Hematopoietic multipotent progenitor cell treated with erythropoietin and hydrocortisone succinate and interleukin-3 and kit ligand, for 8 days (in vitro differentiated cells): ENCODE measurements around the gene TMEM121.
A peak's percentile ranks its signal among the peaks of the same experiment; 100 is the strongest.

Source experiments
- DNase-seq: peaks from one replicate; pipeline ENCODE4 v3.0.0-alpha.2; 2015

TMEM121 gene

DNA sequence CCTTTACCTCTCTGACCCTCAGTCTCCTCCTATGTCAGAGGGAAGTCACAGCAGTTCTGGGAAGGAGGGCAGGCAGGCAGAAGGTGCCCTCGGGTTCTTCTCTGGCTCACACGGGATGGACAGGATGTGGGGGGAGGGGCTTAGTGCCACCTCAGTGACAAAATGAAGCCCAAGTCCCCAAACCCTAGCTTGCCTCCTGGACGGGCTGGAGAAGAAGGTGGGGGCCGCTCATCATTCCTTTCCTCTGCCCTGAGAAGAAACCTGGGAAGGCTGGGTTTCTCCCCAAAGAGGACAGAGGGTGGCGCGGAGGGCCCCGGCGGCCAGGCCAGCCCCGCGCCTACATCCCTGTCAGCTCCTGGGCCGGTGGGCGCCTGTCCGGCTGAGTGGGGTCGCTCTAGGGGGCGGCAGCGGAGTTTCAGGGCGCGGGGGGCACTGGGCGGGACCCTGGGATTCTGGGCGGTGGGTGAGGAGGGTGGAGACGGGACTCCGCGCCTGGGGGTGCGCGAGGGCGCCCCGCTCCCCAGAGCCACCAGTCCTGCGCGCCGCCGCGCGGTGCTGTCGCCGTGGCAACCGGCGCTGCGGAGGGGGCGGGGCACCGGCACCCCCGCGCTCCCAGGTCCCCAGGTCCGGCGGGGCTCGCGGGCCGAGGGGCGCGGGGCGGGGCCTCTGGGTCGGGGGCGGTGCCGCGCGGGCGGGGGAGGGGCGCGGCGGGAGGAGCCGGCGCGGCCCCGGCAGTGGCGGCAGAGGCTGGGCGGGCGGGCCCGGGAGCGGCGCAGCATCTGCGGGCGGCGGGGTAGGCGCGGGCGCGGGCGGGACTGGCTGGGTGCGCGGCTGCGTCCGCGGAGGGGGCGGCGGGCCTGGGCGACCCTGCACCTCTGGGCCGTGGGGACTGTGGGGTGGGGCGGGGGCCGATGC, at the start of gene TMEM121:
TMEM121 (plus strand) TSS at position 723 of the 915 bp plus-strand sequence. CDS start 2,252 bp downstream, outside the sequence.
- DNase-seq = no peak

DNA sequence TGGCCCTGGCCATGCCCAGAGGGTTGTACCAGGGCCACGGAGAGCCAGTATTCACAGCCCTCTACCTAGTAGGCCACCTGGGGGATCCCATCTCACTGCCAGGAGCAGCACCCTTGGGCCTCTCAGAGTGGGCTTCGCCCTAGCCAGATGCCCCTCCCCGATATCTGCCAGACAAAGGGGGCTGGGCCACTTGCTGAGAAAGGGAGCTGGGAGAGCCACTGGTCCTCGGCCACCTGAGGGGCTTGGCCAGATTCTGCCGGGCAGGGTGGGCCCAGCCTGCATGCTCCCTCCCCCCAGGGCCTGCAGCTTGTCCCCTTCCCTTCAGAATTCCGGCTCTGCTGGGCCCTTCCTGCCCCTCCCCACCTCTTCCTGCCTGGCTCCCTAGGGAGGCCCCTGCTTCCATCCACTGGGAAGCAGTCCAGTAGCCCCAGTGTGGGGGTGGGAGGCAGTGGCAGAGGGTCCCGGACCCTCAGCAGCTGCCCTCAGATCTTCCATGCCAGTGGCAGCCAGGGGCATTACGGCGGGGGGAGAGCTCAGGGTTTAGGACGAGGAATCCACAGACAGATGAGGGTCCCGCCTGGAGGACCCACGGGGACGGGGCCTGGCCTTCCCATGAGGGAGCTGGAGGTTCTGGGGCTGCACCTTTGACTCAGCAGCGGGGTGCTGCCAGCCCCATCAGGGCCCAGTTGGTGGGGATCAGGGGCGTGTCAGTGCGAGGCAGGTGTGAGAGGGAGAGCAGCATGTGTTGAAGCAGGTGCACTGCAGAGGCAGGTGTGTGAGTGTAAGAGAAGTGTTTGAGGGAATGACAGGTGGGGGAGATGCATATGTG, 49.3 kb upstream of the TMEM121 start:
- DNase-seq = no peak

GRCh38 chr14:105477660-105478397, 48.6 kb upstream of the TMEM121 start:
- DNase-seq = no peak

DNA sequence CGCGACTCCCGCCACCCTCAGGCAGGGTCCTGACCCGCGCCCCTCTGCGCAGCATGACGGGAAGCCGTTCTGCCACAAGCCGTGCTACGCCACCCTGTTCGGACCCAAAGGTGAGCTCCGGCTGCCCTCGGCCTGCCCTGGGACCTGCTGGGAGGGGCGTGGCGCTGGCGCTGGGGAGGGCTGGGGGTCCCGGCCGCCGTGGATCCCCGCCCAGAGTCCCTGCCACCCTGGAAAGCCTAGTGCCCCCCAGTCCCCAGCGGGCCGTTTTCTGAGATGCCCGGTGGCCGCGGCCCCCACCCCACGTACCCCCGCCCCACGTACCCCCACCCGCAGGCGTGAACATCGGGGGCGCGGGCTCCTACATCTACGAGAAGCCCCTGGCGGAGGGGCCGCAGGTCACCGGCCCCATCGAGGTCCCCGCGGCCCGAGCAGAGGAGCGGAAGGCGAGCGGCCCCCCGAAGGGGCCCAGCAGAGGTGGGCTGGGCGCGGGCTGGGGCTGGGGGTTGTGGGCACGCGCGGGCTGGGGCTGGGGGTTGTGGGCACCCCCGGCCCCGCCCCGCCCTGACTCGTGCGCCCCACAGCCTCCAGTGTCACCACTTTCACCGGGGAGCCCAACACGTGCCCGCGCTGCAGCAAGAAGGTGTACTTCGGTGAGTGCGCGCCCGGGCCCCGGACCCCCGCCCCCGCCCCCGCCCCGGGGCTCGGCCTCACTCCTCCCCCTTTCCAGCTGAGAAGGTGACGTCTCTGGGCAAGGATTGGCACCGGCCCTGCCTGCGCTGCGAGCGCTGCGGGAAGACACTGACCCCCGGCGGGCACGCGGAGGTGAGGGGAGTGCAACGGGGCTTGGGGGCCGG, 47.8 kb upstream of the TMEM121 start:
- no peak for DNase-seq

DNA sequence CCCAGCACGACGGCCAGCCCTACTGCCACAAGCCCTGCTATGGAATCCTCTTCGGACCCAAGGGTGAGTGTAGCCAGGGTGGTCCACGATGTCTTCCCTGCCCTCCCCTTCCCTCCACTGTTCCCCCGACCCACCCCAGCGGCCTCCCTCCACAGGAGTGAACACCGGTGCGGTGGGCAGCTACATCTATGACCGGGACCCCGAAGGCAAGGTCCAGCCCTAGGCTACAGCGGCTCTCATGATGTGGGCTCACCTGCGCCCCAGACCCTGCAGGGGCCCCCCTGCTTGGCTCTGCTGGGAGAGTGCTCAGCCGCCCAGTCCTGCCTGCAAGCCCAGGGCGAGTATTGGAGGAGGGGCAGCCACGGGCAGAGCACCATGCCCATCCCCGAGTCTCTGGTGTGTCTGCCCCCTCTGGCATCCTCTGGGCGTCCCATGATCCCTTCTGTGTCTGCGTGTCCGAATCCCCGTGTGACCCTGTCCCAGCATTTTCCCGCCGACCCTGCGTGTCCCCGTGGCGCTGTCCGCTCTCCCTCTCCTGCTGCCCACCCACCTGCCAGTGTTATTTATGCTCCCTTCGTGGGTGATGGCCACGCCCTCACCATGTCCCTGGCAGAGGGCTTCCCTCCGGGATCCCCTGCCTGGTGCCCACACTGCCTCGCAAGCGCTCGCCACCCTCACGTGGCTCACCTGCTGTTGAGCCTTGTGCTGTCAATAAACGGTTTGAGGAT, 46.8 kb upstream of the TMEM121 start:
- DNase-seq = no peak

GRCh38 chr14:105480199-105480746, 46.1 kb upstream of the TMEM121 start:
- no peak for DNase-seq

- peak; percentile 79 for DNase-seq
Observed at GRCh38 chr14:105480807-105481801, 45.3 kb upstream of the TMEM121 start.

GRCh38 chr14:105481886-105482457, 44.4 kb upstream of the TMEM121 start:
- peak; percentile 97 for DNase-seq

- DNase-seq = no peak
Observed at GRCh38 chr14:105482486-105483110, 43.8 kb upstream of the TMEM121 start.

DNA sequence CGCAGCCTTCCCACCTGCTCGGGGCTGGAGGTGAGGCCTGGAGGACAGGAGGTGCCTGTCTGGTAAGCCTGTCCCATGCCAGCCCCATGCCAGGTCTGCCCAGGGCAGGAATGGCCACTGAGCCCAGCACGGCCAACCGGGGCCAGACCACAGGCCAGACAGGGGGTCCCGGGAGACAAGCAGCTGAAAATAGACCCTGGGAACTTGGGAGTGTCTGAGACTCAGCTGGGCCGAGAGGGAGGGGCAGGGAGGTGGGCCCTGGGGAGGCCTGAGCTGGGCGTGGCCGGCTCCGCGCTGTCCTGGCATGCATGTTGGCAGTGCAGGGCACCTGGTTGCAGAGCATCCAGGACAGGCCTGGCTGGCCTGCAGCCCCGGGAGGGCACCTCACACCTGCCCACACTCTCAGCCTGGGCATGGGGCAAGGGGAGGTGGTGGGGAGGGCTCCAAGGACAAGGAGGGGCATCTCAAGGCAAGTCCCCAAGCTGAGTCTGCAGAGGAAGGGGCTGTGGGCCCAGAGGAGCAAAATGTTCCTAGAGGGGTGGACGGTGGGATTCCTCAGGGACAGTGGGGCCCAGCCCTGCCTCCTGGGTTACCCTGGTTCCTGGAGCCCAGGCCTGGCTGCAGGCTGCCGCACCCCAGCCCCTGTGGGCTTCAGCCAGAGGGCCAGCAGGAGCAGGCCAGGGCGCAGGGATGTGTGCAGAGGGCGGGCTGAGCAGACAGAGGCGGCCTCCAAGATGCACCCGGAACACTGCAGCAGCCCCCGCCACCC, 42.9 kb upstream of the TMEM121 start:
- DNase-seq = no peak

DNA sequence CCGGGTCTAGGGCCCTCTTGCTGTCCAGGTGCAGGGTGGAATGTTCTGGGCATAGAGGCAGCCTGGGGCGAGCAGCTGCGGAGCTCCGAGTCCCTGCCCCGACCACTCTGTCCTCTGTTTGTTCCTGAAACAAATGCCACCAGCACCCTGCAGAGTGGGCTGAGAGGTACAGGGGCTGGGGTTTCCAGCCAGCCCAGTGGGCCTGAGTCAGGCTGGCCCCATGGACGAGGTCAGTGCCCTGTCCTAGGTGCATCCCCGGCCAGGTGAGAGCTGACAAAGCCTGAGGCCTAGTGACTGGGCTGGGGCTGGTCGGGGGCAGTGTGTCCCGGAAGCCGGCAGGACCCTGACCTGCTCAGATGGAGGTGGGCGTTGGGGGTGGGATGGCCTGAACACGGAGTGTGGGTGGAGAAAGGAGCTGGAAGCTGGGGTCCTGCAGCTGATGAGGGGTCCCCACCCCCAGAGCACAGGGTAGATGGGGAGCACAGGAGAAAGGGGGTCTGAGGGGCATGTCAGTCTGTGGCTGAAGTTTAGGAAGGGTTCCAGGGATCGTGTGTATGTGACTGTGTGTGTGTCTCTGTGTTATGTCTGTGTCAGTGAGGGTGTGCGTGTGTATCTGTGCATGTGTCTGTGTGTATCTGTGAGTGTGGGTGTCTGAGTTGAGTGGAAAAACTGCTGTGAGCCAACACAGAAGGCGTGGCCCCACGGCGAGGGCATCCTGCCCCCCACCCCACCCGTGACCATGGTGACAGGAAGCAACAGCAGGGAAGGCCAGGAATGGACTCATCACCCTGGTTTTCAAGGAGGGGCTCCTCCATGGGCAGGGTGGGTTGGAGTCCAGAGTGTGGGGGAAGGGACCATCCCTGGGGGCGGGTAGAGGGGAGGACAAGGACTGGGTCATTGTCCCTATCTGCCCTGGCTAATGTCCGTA, 42.0 kb upstream of the TMEM121 start:
- DNase-seq = no peak

DNA sequence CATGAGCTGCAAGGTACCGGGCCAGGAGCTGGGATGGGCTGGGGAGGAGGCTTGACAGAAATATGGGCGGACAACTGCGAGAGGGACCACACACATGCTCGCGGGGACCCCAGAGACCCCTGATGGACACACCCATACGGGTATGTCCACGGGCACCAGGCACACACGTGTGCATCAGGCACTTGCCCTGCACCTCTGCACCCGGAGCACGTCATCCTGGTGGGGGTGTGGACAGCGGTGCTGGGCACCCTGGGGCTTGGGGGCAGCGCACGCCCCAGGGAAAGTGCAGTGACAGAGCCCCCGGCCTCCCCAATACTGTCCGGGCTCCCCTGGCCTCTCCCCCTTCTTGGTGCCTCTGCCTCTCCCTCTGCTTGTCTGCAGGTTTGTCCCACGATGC, 41.4 kb upstream of the TMEM121 start:
- no peak for DNase-seq

DNA sequence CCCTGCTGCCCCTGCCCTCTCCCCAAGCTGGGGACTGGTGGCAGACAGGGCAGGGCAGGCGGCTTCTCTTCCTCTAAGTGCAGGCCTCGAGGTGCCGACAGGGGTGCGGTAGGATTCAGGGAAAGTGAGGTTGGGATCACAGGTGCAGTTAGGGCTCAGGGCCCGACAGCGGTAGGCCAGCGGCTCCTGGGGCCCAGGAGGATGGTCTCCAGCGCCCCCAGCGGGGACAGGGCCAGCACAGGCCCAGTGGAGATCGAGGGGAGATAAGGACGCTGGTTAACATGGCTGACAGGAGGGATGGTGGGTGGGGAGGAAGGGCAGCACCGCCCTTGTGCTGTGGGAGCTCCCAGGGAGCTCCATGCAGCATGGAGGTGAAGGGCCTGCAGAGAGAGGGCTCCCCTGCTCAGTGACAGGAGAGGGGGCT, 40.6 kb upstream of the TMEM121 start:
- DNase-seq = peak; percentile 79

DNA sequence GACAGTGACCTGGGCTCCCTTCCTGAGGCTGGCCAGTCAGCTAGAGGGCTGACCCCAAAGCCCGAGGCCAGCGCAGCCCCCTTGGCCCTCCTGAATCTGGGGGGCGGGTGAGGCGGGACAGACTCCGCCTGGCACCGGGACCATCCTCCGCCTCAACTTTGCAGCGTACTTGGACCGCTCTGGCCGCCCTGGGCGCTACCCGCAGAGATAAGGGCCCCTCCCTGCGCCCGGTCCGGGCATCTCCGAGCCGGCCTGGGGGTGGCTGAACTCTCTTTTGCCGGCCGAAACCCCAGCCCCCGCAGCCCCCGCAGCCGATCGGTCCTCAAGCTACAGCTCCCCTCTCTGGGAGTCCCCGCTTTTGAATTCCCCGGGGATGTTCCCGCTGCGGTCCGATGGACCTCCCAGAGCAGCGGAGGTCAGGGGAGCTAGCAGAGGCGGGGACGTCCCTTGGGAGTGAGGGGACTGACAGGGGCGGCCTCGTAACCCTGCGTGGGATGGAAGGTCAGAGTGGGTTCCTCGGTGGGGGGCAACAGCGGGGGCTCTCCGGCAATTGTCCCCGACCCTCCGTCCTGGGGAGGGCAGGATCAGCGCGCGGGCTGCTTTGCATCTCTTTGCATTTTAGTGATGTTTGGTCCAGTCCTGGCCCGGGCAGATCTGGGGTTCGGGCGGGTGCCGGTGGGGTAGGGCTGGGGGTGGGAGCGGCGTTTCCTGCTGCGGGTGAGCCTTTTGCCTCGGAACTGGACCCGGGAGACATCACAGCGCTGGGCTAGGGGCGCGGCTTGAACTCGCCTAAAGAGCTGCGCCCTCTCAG, 40.0 kb upstream of the TMEM121 start, which contains the start of gene CRIP1:
CRIP1 (plus strand) TSS at position 724 of the 811 bp plus-strand sequence. CDS start 374 bp downstream, outside the sequence.
- peak; percentile 21 for DNase-seq

DNA sequence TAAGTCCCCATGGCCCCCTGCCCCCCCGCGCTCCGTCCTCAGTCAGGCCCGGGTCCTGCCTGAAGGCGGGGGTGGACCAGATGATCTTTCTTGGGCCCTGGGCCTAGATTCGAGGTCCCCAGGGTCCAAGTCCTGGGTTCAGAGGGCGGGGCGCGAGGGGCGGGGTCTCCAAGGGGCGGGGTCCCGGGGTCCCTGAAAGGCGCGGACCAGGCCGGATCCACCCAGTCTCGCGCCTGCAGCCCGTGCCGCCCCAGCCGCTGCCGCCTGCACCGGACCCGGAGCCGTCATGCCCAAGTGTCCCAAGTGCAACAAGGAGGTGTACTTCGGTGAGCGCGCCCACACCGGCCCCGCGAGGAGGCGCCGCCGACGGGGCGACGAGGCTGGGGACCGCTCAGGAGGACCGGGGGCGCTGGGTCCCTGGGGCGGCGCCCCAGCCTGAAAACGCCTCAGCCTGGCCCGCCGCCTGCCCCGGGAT, 39.4 kb upstream of the TMEM121 start:
- DNase-seq = no peak
